Psoas muscle (tissue), 8 donors: ENCODE measurements around the gene ZNF524. TPM values are rescaled to one million over a fixed set of nuclear protein-coding genes. Genes with fewer than 3 reads are reported as not detected.
A peak's percentile ranks its signal among the peaks of the same experiment; 100 is the strongest.

ENCODE experiments used
- ATAC-seq, 4 donors: fragments of 200-7000 bp; cut with Tn5 transposase; one replicate each; pipeline ENCODE4 v1.9.1; 2020; ENCODE audit warnings: moderate library complexity in 3 of 4, mild to moderate bottlenecking in 2 of 4
- DNase-seq, 2 donors: peaks; one replicate each; pipeline ENCODE4 v3.0.0-alpha.2; 2020
- H3K27ac ChIP-seq: fragments of 200-600 bp; one replicate; pipeline ENCODE4 v1.8.0; 2022
- H3K27me3 ChIP-seq, 3 donors: fragments of 200-600 bp in 1 of 3; one replicate each; pipeline versions ENCODE4 v1.6.1 to v1.8.0; 2013 to 2022; ENCODE audit warnings: low read length in 2 of 3, mild to moderate bottlenecking in 2 of 3, moderate library complexity in 1 of 3; ENCODE audit not compliant: insufficient read depth in 3 of 3
- H3K36me3 ChIP-seq, 2 donors: fragments of 200-600 bp in 1 of 2; one replicate each; pipeline versions ENCODE4 v1.6.1 to v1.8.0; 2013 to 2022; ENCODE audit warnings: low read depth in 1 of 2, mild to moderate bottlenecking in 1 of 2, moderate library complexity in 1 of 2; ENCODE audit not compliant: insufficient read depth in 1 of 2
- H3K4me1 ChIP-seq: fragments of 200-600 bp; one replicate; pipeline ENCODE4 v1.8.0; 2022
- H3K4me3 ChIP-seq: fragments of 200-600 bp; one replicate; pipeline ENCODE4 v1.8.0; 2022; ENCODE audit warnings: mild to moderate bottlenecking
- H3K9me3 ChIP-seq: fragments of 200-600 bp; one replicate; pipeline ENCODE4 v1.8.0; 2022
- WGBS, 3 donors: extraction: QIAGEN DNeasy Blood & Tissue Kit; methylation state at CpG; one replicate each; pipeline versions ENCODE4 v1.1.6 to v1.1.7; 2013; 5-methylcytosine and 5-hydroxymethylcytosine counted together
- intact Hi-C, 2 donors: fragments of 100-400 bp; cut with DNase I; formaldehyde crosslinking; loops; one replicate each; pipeline versions ENCODE4 v1.11.0 to v1.14.2; 2022
- polyA plus RNA-seq, 3 donors: library from polyadenylated mRNA; stranded (reverse); fragments of 200-250 nt; gene quantifications; one replicate each; pipeline ENCODE4 v1.2.3, GENCODE V29; 2013
- total RNA-seq, 4 donors: library from RNA; stranded (reverse); fragmentation: NEBNext Ultra II Directional in 2 of 4; extraction: Animal tissue kit (Norgen Biotek cat#: 25700) in 2 of 4; gene quantifications; one replicate each; pipeline versions ENCODE4 v1.2.1 to v1.2.4, GENCODE V29; 2021 to 2023
- TF ChIP-seq, protein P1 (sequence below): fragments of 200-600 bp; IDR thresholded peaks from one replicate; pipeline ENCODE4 v1.8.0; 2022; ENCODE audit warnings: antibody characterized with exemption
- donor health status: healthy with polysubstance abuse.
- donor health status: DM: no; HTN: no; CAD: no; lungs with moderate emphysema.
- donor health status: Bipolar disorder and iron deficiency.
- donor health status: healthy.
- donor health status: DM: yes; HTN: yes; CAD: no.
- donor health status: DM: no; HTN: no; CAD: no.
- donor health status: DM: no; HTN: no; CAD: no.
- donor health status: DM: yes; HTN: yes; CAD: no.

ZNF524 gene
- total and polyA plus RNA-seq, 7 donors: 21.4 to 52.5 (median 32.0) TPM

GRCh38 chr19:55594996-55595545, 5.0 kb upstream of the ZNF524 start:
- Histone ChIP-seq H3K27ac (peak overlapping the region; percentile 47), H3K4me1 (peaks cover 14% of the 10 kb centered on the region), H3K4me3 (no peak overlapping the region), H3K27me3 (no peaks in the 10 kb centered on the region), H3K9me3 (no peaks in the 10 kb centered on the region), H3K36me3 (peaks cover 0 to 49% of the 10 kb centered on the region in 2 donors)
- DNase-seq (peak in 1 of 2 donors; percentile 76), ATAC-seq (peak in 3 of 4 donors; percentile 45 to 53 (median 51))
- intact Hi-C loops: loop anchor here in 1 of 2 donors (5.0 kb wide), 1 partner anchor 48 kb away; the partner anchor contains the start of gene SBK3
- TF ChIP-seq, protein P1, sequence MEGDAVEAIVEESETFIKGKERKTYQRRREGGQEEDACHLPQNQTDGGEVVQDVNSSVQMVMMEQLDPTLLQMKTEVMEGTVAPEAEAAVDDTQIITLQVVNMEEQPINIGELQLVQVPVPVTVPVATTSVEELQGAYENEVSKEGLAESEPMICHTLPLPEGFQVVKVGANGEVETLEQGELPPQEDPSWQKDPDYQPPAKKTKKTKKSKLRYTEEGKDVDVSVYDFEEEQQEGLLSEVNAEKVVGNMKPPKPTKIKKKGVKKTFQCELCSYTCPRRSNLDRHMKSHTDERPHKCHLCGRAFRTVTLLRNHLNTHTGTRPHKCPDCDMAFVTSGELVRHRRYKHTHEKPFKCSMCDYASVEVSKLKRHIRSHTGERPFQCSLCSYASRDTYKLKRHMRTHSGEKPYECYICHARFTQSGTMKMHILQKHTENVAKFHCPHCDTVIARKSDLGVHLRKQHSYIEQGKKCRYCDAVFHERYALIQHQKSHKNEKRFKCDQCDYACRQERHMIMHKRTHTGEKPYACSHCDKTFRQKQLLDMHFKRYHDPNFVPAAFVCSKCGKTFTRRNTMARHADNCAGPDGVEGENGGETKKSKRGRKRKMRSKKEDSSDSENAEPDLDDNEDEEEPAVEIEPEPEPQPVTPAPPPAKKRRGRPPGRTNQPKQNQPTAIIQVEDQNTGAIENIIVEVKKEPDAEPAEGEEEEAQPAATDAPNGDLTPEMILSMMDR: no peak
- WGBS, 3 donors: 37 to 67% (median 46%) methylated on average over 4 of the region's 4 CpGs

GRCh38 chr19:55596304-55596703, 3.8 kb upstream of the ZNF524 start:
- H3K27me3 ChIP-seq: no peaks in the 10 kb centered on the region
- WGBS, 3 donors: 74 to 82% (median 77%) methylated on average over 3 of the region's 3 CpGs
- intact Hi-C loops: loop anchor here in 1 of 2 donors (5.0 kb wide), 1 partner anchor 49 kb away; the partner anchor contains the start of gene SBK3
- H3K36me3 ChIP-seq: peaks cover 0 to 49% of the 10 kb centered on the region in 2 donors
- no peak overlapping the region for H3K4me3 ChIP-seq
- DNase-seq (no peak), ATAC-seq (no peak)
- TF ChIP-seq, protein P1: no peak
- H3K4me1 ChIP-seq: peaks cover 20% of the 10 kb centered on the region
- peak overlapping the region; percentile 47 for H3K27ac ChIP-seq
- H3K9me3 ChIP-seq: no peaks in the 10 kb centered on the region

DNA sequence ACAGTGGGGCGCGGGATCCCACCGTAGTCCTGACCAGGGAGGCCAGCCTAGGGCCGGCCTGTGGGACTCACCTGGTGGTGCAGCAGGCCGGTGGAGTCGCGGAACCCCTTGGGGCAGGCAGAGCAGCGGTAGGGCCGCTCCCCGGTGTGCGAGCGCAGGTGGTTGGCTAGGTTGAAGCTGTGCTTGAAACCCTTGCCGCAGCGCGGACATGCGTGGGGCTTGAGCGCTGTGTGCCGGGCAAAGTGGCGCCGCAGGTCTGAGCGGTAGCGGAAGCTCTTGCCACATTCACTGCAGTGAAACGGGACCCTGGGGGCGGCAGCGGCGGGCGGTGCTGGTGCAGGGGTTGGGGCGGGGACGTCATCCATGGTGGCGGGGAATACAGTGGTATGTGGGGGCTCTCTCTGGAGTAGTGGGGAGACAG, 2.6 kb upstream of the ZNF524 start:
- DNase-seq: peak in 1 of 2 donors; percentile 64

GRCh38 chr19:55598034-55598433, 2.1 kb upstream of the ZNF524 start:
- no peak for ATAC-seq
- Histone ChIP-seq H3K4me1 (peaks cover 20% of the 10 kb centered on the region), H3K9me3 (no peaks in the 10 kb centered on the region), H3K27ac (peak overlapping the region; percentile 98), H3K36me3 (peaks cover 0 to 45% of the 10 kb centered on the region in 2 donors), H3K27me3 (no peaks in the 10 kb centered on the region), H3K4me3 (no peak overlapping the region)
- TF ChIP-seq, protein P1: no peak
- intact Hi-C loops: loop anchor here in 1 of 2 donors (5.0 kb wide), 1 partner anchor 51 kb away; the partner anchor contains the start of gene SBK3
- WGBS, 3 donors: 80 to 87% (median 85%) methylated on average over 9 of the region's 9 CpGs
- no peak for DNase-seq

More for the DNA sequence above, 2.6 kb upstream of the ZNF524 start:
- WGBS, 3 donors: 93 to 95% (median 94%) methylated on average over 18 to 30 of the region's 30 CpGs
- intact Hi-C loops: loop anchor here in 1 of 2 donors (5.0 kb wide), 1 partner anchor 50 kb away; the partner anchor contains the start of gene SBK3
- no peak overlapping the region for H3K27ac ChIP-seq
- ATAC-seq: no peak
- no peaks in the 10 kb centered on the region for H3K9me3 ChIP-seq
- H3K4me3 ChIP-seq: no peak overlapping the region
- no peaks in the 10 kb centered on the region for H3K27me3 ChIP-seq
- peaks cover 20% of the 10 kb centered on the region for H3K4me1 ChIP-seq
- H3K36me3 ChIP-seq: peaks cover 0 to 43% of the 10 kb centered on the region in 2 donors
- TF ChIP-seq, protein P1: no peak
